D341Med (cell line): ENCODE data around the gene ARHGAP10.
A peak's percentile ranks its signal among the peaks of the same experiment; 100 is the strongest.
"Not testable (repeated sequence)": the region's sequence is repeated elsewhere in the genome, so short reads cannot be mapped to it uniquely, and the experiment has no call there.

ENCODE experiments used
- DNase-seq: peaks from one replicate; pipeline ENCODE4 v3.0.0; 2012; ENCODE audit warnings: low spot score

ARHGAP10 gene

DNA sequence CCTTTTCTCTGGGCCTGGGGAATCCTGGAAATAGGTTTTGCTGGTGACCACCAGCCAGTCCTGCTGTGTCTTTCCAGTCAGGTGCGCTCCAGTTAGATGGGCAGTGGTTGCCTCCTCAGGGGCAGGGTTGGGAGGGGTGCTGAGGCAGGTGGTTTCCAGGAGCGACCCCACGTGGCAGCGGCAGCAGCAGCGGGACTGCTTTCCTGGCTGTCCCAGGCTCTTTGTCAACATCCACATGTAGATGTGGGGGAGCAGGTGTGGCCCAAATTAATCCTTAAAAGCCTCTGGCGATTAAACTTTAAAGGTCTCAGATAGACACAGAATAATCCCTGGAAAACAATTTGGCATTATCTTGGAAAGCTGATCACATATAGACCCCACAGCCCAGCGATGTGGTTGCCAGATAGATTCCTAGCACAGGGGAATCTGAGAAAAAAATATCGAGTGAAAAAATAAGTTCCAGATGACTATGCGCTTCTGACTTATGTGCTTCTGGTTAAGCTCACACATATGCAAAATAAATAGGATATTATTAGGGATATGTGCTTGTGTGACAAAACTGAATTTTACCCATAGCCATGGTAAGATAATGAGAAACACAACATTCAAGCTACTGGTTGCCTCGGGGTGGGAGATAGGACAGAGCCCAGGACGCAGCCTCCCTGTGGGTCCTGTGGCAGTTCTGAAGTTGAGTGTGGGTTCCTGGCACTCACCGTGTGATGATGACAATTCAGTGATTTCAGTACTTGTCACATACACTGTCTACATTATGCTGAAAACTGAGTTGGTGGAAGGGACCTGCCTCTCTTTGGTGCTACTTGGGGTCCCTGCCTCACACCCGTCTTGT lies 336.4 kb downstream of the ARHGAP10 start:
- peak; percentile 75 for DNase-seq

- DNase-seq, result no peak
Measured at GRCh38 chr4:148069086-148069894, 337.4 kb downstream of the ARHGAP10 start.

DNA sequence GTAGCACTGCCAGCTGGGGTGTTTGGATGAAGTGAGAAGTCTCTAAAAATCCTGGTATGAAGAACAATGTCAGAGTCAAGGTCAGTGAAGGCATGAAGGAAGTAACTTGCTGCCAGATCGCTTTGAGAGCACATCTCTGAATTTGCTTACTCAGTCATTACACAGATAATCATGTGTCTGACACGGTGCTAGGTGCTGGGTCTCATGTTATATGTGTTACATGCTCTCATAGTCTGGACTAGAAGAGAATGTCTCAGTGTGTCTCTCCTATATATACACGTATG lies 337.9 kb downstream of the ARHGAP10 start:
- no peak for DNase-seq

GRCh38 chr4:148071009-148071408 lies 339.1 kb downstream of the ARHGAP10 start:
- no peak for DNase-seq

GRCh38 chr4:148072789-148073188 lies 340.9 kb downstream of the ARHGAP10 start:
- DNase-seq, result no peak

- no peak for DNase-seq
Measured at GRCh38 chr4:148073349-148073748, 341.5 kb downstream of the ARHGAP10 start.

DNA sequence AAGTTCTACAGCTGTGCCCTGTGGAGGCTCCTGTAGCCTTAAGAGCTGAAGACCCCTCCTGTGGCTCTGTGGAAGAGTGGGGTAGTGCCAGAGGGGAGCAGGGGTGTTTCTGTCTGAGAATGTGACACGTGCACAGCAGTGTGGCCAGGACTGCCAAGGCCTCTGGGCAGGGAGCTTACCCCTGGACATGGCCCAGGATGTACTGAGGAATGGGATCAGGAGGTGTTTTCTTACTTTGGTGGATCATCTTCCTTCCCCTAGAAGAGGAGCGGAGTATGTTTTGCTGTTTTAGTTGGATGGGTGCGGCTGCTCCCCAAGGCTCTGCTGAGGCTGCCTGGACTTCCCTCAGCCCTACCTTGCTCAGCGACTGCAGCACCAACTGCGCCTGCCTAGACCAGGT lies 342.6 kb downstream of the ARHGAP10 start:
- no peak for DNase-seq

DNA sequence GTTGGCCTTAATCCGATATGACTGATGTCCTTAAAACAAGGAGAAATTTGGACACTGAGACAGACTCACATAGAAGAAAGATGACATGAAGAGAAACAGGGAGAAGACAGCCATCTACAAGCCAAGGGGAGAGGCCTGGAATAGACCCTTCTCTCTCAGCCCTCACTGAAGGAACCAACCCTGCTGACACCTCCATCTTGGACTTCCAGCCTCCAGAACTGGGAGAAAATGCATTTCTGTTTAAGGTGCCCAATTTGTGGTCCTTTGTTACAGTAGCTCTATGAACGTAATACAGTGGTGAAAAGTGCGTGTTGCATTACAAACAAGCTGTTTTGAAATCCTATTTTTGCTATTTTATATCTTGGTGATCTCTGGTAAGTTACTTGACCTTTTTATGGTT lies 343.6 kb downstream of the ARHGAP10 start:
- no peak for DNase-seq

GRCh38 chr4:148076964-148077363 lies 345.1 kb downstream of the ARHGAP10 start:
- DNase-seq, result no peak

DNA sequence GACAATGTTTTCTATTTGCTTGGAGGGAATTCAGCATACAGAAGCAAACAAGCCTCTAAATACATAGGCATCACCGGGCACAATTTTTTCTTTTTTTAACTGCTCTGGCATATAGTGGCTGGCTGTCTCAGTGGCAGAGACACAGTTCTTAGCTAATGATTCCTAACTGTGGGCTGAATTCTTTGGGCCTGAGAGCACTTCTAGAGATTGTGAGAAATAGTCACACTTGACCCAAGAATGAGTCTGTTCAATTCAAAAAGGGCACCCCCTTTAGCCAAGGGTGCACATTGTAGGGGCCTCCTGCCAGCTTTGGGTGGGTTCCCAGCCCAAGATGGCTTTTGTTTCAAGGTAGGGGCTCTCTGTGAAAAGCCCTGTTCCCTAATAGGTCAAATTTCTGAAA lies 345.7 kb downstream of the ARHGAP10 start:
- no peak for DNase-seq

GRCh38 chr4:148078061-148078460 lies 346.2 kb downstream of the ARHGAP10 start:
- no peak for DNase-seq

- no peak for DNase-seq
Measured at GRCh38 chr4:148079961-148080360, 348.1 kb downstream of the ARHGAP10 start.

- no peak for DNase-seq
Measured at GRCh38 chr4:148081267-148081666, 349.4 kb downstream of the ARHGAP10 start.

DNA sequence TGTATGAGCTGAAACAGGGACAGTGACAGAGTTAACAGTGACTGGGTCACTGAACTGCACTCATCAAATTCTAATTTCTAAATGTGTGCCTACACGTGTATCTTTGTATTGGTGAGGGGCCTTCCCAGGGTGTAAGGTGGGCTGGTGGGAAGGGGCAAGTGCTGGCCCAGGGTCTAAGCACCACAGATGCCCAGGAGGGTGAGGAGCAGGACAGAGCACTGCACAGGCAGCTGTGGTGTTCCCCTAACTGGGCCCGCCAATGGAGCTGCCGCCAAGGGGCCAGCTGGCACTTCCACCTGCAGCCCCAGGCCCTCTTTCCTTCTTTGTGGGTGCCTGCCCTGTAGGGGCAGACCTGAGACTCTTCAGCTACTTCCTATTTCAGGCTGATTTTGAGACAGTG lies 349.9 kb downstream of the ARHGAP10 start:
- DNase-seq, result no peak

DNA sequence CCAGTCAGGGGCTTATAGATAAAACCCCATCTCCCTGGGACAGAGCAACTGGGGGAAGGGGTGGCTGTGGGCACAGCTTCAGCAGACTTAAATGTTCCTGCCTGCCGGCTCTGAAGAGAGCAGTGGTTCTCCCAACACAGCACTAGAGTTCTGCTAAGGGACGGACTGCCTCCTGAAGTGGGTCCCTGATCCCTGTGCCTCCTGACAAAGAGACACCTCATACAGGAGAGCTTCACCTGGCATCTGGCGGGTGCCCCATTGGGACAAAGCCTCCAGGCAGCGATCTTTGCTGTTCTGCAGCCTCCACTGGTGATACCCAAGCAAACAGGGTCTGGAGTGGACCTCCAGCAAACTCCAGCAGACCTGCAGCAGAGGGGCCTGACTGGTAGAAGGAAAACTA lies 351.2 kb downstream of the ARHGAP10 start:
- not testable (repeated sequence) for DNase-seq

DNA sequence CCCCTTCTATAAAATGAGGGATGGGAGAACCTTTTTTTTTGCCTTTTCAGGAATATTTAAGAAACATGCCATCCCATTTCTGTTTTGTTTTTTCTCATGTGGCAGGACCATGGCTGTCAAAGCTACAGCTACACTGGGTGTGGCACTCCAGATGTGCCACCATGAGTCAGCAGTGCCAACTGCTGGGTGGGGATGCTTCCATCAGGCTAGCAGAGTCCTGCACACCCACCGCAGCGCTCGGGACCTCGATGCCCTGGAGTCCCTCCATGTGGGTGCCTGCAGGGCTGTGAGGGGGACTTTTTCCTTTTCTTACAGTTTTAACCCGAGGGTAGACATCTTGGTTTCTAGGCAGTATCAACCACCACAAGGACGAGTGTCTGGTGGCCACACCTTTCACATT lies 357.7 kb downstream of the ARHGAP10 start:
- no peak for DNase-seq

DNA sequence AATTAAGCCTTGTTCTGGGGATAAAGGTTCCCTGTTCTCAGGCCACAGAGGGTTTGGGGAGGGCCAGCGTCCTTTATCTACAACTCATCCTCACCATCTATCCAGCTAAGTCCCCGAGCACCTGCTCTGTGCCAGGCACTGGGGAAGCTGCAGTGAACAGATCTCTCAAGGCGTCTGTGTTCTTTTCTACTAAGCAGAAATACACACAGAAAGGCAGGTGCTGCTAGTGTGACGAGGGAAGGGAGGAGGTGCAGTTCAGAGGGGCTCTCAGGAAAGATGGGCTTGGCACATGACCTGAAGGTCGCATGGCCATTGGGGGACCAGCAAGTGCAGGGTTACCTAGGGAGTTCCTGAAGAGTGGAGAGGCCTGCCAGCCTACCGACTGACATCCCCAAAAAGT lies 358.1 kb downstream of the ARHGAP10 start:
- DNase-seq, result no peak

- DNase-seq, result no peak
Measured at GRCh38 chr4:148090503-148091476, 358.9 kb downstream of the ARHGAP10 start.

DNA sequence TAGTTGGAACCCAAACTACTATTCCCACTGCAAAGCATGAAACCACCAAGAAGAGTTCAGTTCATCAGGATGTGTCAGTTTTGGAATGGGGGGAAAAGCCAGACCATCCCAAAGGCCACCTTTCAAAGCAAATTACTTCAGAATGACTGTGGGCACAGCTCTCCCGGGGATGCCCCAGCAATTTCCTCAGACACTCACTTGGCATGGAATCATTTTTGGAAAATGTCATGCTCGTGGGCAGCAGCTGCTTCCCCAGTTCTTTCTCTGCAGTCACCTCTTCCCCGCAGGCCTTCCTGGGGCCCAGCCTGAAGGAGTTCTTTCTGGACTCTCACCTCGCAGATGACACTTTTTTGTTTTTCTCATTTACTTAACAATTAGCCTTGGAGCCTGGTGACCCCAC lies 360.0 kb downstream of the ARHGAP10 start:
- no peak for DNase-seq

DNA sequence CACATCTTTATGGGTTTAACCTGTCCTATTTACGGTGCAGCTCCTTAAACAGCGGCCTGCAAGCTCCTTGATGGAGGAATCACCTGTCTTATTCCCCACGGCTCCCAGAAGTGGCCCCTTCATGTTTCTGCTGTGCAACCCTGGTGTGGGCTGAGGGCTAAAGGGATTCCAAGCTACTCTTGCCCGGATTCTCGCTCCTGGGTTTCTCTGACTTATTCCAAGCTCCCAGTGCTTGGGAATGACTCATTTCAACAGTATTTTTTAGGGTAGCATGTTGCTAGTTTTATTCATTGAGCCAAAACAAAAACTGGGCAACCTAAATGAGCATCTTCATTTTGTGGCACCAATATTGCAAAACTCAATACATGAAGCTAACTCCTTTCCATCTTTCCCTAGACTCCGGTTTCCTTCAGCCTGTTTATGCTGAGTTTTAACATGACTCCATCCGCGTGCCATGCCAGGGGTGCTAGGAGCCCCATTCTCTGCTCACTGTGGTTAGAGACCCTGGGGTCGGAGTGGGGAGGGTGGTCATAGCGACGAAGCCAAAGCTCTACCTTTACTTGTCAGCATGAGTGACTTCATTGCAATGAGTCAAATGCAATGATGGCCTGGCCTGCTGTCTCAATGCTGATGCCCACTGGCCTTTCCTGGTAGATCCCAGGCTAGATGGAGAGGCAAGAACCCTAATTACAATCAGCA lies 360.6 kb downstream of the ARHGAP10 start:
- DNase-seq, result no peak

DNA sequence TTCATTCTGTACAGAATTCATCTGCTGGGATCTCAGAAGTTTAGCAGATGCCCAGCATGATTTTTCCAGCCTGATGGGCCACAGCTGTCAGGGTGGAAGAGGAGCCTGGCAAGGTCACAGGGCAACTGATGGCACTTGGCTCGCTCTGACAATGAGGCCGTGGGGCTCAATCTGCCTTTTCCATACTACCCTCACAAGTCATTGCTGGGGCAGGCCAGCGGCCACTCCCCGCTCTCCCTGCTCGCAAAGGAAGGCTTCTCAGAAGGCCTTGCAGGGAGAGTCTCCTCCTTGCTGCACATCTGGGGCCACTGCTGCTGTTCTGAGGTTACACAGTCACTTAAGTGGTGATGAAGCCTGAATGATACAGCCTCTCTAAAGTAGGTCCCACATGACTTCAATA lies 361.2 kb downstream of the ARHGAP10 start:
- no peak for DNase-seq

GRCh38 chr4:148094149-148094548 lies 362.3 kb downstream of the ARHGAP10 start:
- no peak for DNase-seq
